GM18505 (cell line): ENCODE results near the gene BMPR1A.
"Not testable (repeated sequence)": the region's sequence is repeated elsewhere in the genome, so short reads cannot be mapped to it uniquely, and the experiment has no call there.

Experiments
- ATAC-seq: cut with Tn5 transposase; IDR thresholded peaks from one replicate; pipeline ENCODE4 v1.9.1; 2021; ENCODE audit not compliant: unreplicated experiment
- POLR2A ChIP-seq: IDR thresholded peaks from 4 replicates; pipeline ENCODE4 v1.6.1; 2011; ENCODE audit warnings: borderline replicate concordance; ENCODE audit not compliant: insufficient read depth, insufficient read length; ENCODE audit errors: extremely low read depth

Gene BMPR1A

DNA sequence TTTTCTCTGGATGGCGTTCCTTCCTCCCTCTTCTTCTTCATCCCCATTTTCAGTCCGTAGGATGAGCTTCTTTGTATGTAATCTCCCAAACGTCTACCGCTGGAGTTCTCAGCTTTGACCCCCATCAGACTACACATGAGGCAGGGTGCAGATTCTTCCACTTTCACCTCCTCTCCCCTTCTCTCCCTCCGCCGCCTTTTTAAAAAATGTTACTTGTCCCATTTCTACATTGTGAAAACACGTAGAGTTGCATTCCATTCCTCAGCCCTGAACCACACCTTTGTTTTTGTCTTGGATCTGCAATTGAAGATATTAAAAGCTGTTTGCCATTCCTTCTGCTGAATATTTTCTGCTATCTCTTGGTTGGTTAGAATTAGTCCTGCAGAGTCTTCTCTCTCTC lies 218.1 kb downstream of the BMPR1A start:
- TF ChIP-seq POLR2A: no peak
- ATAC-seq: no peak

DNA sequence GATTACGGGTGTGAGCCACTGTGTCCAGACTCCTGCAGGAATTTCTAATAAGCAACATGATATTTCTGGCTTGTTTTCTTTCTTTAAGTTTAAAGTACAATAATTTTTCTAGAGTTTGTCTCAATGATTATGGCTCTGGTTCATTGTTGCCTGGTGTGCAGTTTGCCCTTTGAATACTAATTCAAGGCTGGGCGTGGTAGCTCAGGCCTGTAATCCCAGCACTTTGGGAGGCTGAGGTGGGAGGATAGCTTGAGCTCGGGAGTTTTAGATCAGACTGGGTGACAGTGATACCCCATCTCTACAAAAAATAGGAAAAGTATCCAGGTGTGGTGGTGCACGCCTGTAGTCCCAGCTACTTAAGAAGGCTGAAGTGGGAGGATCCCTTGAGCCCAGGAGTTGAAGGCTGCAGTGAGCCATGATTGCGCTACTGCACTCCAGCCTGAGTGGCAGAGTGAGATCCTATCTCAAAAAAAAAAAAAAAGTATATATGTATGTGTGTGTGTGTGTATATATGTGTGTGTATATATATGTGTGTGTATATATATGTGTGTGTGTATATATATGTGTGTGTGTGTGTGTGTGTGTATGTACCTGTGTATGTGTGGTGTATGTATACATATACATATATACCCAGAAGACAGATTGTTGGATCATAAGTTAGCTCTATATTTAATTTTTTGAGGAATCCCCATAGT lies 220.1 kb downstream of the BMPR1A start:
- TF ChIP-seq POLR2A: no peak
- no peak for ATAC-seq

DNA sequence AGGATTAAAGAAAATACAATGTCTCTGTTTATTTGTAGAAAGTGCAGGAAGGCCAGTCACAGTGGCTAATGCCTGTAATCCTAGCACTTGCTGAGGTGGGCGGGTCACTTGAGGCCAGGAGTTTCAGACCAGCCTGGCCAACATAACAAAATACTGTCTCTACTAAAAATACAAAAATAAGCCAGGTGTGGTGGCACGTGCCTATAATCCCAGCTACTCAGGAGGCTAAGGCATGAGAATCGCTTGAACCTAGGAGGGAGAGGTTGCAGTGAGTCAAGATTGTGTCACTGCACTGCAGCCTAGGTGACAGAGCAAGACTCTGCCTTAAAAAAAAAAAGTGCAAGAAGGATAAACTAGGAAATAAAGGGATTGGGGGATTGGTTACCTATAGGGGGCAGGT lies 222.0 kb downstream of the BMPR1A start:
- ATAC-seq: not testable (repeated sequence)

DNA sequence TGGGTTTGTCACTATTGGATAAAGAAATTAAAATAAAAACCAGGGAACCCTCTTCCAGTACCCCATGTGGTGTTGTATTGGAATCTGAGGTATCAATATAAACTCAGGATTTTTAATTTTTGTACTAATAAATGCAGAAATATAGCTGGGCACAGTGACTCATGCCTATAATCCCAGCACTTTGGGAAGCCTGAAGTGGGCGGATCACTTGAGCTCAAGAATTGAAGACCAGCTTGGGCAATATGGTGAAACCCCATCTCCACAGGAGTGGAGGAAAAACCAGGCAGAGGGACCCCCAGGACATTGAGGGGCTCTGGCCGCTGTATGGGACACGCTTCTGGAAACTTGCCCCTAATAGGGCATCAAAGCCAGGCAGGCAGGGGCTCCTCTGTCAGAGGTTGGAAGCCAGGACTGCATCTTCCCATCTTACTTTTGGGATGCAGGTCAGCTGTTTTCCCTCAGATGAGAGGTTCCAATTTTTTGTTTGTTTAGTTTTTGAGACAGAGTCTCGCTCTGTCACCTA lies 222.9 kb downstream of the BMPR1A start:
- no peak for TF ChIP-seq POLR2A
- no peak for ATAC-seq

DNA sequence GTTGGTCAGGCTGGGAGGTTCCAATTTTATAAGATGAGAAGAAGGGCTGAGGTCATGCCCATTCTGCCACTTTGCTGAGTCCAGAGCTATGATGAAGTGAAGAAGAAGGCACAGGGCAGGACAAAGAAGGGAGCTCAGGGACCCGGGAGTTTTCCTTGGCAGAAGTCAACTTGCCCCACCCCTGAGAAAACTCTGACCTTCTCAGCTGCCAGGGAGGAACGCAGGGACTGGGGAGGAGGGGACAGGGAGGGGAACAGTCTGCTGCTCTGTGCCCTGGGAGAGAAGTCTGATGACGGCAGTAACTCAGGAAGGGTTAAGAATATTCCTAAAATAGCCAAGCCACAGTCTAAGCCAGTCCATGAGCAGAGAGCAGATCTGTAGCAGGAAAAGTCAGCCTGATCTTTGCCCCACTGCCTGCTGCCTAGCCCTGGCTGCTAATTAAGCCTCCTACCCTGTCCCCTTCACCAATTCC lies 223.6 kb downstream of the BMPR1A start:
- no peak for ATAC-seq
- TF ChIP-seq POLR2A: no peak

DNA sequence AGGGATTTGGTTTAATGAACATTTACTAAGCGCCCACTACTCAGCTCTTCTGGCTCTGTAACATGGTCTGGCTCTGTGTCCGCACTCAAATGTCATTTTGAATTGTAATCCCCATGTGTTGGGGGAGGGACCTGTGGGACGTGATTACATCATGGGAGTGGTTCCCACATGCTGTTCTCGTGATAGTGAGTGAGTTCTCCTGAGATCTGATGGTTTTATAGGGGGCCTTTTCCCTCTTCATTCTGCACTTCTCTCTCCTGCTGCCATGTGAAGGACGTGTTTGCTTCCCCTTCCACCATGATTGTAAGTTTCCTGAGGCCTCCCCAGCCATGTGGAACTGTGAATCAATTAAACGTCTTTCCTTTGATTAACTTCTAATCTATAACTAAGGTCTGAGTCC lies 224.6 kb downstream of the BMPR1A start:
- not testable (repeated sequence) for ATAC-seq

DNA sequence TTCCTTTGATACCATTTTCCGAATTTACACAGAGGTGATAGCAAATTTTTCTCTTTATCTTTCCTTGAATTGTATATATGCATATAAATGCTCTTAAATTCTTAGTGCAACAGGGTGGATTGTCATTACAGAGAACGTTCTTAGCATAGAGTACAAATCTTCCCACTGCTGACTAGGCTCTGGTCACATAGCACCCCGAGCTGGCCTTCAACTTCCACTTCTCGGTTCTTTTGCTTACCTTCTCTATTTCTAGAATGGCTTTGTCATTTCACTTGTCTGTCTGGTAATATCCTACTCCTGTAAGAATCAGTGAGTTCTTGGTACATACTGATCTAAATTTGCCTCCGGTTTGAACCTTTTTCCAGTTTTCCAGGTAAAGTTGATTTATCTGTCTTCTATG lies 225.3 kb downstream of the BMPR1A start:
- ATAC-seq: no peak
- TF ChIP-seq POLR2A: no peak
